ENCODE data around the gene TBC1D9.

DNA sequence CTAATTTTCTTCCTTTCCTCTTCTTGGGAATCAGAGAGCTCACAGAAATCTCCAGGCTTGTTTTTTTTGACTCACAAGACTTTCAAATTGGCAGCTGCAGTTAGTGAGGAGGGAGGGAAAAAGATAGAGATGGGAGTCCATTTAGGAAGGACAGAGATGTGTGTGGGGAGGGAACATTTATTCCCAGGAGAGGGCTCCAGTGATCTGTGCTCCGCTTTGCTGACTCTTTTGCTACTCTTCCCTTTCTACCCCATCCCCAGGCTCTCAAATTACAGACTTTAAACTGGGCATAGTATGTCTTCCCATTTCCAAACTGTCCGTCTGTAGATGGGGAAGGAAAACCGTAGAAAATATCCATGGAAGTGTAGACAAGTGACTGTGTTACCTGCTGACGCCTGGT is 148.3 kb downstream of the TBC1D9 start:
- TF ChIP-seq, protein P1, sequence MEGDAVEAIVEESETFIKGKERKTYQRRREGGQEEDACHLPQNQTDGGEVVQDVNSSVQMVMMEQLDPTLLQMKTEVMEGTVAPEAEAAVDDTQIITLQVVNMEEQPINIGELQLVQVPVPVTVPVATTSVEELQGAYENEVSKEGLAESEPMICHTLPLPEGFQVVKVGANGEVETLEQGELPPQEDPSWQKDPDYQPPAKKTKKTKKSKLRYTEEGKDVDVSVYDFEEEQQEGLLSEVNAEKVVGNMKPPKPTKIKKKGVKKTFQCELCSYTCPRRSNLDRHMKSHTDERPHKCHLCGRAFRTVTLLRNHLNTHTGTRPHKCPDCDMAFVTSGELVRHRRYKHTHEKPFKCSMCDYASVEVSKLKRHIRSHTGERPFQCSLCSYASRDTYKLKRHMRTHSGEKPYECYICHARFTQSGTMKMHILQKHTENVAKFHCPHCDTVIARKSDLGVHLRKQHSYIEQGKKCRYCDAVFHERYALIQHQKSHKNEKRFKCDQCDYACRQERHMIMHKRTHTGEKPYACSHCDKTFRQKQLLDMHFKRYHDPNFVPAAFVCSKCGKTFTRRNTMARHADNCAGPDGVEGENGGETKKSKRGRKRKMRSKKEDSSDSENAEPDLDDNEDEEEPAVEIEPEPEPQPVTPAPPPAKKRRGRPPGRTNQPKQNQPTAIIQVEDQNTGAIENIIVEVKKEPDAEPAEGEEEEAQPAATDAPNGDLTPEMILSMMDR (IDR thresholded peaks at IDR 0.05), result no peak
- no peak for TF ChIP-seq POLR2A (IDR thresholded peaks at IDR 0.05)
